GM19351 (cell line): Measurements from ENCODE around the gene ELMO3.

ENCODE experiments used
- ATAC-seq: cut with Tn5 transposase; IDR thresholded peaks from one replicate; pipeline ENCODE4 v1.9.1; 2021; ENCODE audit warnings: mild to moderate bottlenecking, moderate library complexity; ENCODE audit not compliant: unreplicated experiment

Gene ELMO3

DNA sequence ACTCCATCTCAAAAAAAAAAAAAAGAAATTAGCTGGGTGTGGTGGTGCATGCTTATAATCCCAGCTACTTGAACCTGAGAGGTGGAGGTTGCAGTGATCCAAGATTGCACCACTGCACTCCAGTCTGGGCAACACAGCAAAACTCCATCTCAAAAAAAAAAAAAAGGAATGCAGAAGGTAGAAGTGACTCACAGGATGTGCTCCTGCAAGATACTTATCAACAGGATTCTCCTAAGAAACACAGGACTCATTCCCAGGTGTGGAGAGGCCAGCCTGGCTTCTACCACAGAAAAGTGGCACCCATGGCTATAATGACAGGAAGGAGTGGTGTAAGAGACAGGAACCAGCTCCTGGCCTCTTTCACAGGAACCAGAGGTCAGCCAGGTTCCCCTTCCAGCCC, 13.8 kb downstream of the ELMO3 start:
- ATAC-seq: no peak

GRCh38 chr16:67213197-67214019, 14.5 kb downstream of the ELMO3 start:
- ATAC-seq: no peak

DNA sequence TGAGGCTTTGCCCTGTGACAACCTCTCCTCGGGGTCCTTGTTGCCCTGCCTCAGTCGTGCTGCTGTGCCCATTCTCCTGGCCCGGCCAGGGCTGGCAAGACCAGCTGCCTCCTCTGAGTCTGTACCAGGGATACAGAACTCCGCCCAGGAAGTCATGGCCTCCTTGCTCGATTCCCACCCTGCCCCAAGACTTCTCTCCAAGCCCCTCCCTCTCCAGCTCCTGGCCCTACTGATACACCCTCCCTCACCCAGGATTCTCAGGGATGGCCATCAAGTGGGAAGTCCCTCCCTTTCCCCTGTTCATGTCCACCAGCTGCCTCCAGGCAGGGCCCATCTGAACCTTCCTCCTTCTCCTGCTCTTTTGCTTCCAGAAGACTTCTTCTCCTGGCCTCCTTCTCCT, 16.8 kb downstream of the ELMO3 start:
- no peak for ATAC-seq

DNA sequence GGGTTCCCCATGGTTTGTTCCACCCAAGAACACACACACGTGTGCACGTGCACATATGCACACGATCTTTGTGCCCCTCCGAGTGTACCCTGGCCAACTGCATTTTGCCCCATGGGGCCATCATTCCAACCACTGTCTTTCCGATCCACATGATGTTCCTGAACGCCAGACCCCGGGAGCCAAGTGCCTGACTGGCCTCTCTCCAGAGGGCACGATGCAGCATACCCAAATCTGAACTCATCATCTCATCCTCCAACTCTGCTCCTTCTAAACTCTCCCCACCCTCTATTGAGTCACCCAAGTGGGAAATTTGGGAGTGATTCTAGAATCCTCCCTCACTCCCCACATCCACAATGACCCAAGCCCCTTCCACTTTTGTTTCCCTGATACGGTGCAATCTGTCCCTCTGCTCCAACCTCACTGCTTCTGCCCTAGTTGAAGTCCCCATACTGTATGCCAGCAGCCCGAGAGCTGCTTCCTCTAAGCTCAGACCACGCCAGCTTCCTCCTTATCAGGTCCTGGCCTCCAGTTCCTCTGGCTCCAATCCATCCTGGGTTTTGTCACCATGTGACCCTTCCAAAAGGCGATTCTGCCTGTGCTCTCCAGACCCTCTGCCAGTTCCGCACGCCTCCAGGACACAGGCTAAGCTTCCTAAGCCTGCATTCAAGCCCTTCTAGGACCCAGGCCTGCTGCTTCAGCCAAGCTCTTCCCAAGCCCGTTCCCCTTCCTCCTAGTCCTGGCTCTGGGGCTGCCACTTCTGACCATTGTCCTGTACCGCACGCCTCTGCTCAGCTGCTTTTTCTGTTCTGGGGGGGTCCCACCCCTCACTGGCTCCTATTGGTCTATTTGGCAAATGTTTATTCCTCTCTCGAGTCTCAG, 17.9 kb downstream of the ELMO3 start:
- no peak for ATAC-seq

DNA sequence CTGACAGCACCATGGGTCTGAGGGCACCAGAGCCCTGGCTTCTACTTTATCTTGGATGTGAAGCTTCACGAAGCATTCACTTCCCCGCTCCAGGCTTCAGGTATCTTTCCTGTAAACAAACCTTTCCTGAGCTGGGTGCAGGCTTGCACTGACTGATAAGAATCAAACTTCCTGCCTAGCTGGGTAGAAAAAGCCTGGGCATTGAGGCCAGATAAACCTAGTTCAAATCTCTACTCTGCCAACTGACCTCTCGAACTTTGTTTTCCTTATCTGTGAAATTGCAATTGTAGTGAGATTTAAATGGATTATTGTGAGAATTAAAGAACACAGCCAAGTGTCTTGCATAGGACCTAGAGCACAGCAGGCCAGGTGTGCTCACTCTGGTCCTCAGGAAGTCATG, 25.1 kb downstream of the ELMO3 start:
- no peak for ATAC-seq

GRCh38 chr16:67226295-67226803, 27.4 kb downstream of the ELMO3 start:
- ATAC-seq: no peak

DNA sequence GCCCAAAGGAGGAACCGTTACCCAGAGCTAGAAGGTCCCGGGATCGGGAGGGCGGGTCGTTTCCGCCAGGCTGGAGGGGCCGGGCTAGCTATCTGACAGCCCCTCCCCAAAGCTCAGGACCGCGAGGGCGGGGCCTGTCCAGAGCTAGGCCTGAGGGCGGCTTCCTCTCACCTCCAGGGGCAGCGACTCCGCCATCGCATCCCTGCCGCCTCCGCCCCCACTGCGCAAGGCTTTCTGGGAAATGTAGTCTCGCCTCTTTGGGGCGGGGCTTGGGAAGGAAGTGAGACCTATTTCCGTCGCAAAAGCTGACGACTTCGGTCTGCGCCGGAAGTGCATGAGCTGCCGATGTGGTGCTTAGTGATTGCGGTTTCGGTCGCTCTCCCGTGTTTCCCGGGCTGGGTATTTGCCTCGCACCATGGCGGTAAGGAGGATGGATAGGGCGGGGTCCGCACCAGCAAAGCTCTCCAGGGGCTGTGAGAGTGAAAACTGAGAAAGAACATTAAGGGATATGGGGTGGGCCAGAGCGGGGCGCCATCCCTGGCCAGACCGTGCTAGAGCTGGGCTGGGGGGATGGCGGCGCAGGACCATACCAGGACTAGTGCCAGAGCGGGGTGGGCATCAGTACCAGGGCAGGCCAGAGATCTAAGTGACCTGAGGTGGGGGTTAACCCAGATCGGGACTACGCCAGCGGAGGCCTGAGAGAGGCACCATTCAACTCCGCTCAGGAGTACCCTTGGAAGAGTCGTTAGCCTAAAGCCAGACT, 28.1 kb downstream of the ELMO3 start, which contains the start of gene TMEM208:
TMEM208 (plus strand) TSS at position 327 of the 763 bp plus-strand sequence; CDS start at position 416, 89 bp downstream.
- ATAC-seq: peak; percentile 97

DNA sequence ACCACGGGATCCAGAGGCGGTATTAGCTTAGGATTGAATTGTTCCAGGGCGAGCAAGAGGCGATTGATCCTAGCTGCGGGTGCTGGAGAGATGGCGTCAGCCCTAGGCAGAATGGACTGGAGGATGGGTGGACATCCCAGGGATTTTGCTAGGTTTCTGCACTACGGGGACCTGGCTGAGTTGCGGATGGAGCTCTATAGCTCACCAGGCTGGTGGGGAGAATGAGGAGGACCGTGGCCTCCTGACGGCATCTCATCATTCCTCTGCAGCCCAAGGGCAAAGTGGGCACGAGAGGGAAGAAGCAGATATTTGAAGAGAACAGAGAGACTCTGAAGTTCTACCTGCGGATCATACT, 28.6 kb downstream of the ELMO3 start:
- ATAC-seq: no peak

DNA sequence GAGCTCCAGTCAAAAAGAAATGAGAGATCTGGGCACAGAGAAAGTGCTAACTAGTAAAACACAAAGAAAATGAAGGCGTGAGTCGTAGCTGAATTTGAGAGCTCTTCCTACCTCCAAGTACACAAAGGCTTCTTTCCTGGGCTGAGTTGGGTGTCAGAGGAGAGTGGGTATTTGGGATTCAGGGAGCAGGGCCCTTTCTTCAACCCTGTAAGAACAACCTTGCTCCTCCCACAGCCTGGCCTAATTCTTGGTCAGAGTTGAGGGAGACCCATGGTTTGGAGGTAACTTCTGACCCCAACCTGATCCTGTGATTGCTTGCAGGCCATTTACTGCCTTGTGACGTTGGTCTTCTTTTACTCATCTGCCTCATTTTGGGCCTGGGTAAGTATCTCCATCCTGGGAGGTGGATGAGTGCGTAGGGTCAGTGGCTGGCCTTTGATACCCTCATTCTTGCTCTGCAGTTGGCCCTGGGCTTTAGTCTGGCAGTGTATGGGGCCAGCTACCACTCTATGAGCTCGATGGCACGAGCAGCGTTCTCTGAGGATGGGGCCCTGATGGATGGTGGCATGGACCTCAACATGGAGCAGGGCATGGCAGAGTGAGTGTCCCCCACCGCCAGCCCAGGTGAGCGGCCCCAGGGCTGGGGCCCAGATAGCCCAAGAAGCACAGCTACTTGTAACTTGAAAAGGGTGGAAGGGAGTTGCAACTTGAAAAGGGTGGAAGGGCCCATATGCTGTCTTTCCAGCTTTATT, 29.3 kb downstream of the ELMO3 start:
- no peak for ATAC-seq

DNA sequence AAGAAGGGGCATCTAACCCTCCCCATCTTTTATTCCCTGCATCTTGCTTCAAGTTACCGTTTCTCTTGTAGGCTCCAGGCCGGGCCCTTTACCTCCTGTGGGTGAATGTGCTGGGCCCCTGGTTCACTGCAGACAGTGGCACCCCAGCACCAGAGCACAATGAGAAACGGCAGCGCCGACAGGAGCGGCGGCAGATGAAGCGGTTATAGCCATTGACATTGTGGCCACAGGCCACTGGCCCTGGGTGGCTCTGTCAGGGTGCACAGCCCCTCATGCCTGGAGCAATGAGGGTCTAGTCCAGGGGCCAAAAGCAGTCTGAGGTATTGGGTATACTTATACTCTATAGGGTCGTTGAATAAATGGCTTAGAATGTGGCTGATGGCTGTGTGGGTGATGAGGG, 30.0 kb downstream of the ELMO3 start:
- no peak for ATAC-seq

DNA sequence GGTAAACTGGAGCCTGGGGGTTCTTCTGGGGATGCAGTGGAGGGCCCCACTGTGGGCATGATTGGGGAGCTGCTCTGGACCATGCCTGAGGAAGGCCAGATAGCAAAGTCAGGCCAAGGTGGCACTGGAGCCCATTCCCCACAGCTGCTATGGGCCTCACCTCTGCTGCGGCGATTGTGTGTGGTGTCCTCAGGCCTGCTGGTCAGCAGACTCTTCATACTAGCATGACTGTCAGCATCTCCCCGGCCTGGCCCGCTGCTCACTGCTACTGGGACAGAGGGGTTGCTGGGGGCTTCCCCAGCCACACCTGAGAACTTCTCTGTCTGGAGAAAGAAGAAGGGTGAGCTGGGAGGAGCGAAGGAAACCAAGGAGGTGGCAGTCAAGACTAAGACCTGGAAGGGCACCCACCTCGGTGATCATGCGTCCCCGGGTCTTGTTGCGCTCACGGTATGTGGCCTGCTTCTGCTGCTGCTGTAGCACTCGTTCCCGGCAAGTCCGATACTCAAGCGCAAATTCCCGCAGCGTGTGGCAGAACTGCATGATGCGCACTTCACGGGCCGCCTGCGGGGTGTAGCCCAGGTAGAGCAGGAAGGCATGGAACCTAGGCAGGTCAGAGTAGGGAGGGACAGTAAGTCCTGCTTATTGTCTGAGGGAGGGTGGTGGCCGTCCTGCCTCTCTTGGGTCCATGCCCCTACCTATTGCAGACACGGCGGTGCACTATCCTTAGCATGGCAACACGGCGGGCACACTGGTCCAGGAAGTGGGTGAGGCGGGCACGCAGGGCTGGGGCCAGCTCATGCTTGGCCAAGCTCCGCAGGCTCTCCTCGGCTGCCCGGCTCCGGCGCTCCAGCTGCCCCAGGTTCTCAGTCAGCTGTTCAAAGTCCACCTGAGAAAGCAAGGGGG, 31.2 kb downstream of the ELMO3 start:
- no peak for ATAC-seq

GRCh38 chr16:67230809-67231660, 32.1 kb downstream of the ELMO3 start:
- ATAC-seq: no peak

GRCh38 chr16:67233596-67233995, 34.7 kb downstream of the ELMO3 start:
- no peak for ATAC-seq

GRCh38 chr16:67234180-67234597, 35.3 kb downstream of the ELMO3 start:
- no peak for ATAC-seq

- no peak for ATAC-seq
These were observed 37.1 kb downstream of the ELMO3 start for GRCh38 chr16:67235816-67236562.

- ATAC-seq: peak; percentile 78
These were observed 37.8 kb downstream of the ELMO3 start for GRCh38 chr16:67236563-67237395.
